Stimulated activated CD4-positive, alpha-beta T cell treated with anti-CD3 and anti-CD28 coated beads, Interleukin-12 subunit alpha, Interleukin-12 subunit beta, amount 100 ng/mL, for 48 hours (primary cell): ENCODE results near the gene GLYR1.

Experiments
- DNase-seq, 3 donors: peaks; one replicate each; pipeline ENCODE4 v3.0.0-alpha.2; 2020; ENCODE audit warnings: low read depth in 2 of 3, low spot score in 1 of 3

Gene GLYR1

DNA sequence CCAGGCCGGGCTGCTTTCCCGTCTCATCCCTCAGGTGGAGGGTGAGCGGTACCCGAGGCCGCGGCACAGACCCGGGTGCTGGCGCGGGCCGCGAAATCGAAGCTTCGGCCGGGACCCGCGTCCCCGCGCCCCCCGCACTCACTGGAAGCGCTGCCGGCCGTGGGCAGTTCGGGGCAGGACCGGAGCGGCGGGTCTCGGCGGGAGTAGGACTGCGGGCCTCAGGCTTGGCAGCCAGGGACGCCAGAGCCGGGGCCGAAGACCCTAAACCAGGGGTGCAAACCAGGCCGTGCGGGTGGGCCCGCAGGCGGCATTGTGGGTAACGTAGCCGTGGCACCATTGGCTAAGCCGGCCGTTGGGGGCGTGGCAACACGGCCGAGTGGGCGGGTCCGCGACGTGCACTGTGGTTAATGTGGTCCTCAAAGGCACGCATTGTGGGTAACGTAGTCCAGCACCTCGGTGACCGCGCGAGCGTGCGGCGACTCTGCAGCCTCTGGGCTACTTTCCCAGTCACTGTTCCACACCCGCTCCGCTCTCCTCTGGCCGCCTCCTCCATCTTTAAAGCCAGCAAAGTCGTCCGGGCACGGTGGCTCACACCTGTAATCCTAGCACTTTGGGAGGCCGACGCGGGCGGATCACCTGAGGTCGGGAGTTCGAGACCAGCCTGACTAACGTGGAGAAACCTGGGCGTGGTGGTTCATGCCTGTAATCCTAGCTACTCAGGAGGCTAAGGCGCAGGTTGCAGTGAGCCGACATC, 80.0 kb downstream of the GLYR1 start, which contains the start of gene ZNF500:
Gene ZNF500, minus strand, starts transcription at position 288 of the 754 bp plus-strand sequence. CDS start 1,184 bp downstream, outside the sequence.
- DNase-seq: peak; percentile 95 to 98 (median 96)

GRCh38 chr16:4765511-4766474, 81.3 kb downstream of the GLYR1 start:
- DNase-seq: no peak

- DNase-seq: no peak
Measured at GRCh38 chr16:4763791-4764190, 83.3 kb downstream of the GLYR1 start.

DNA sequence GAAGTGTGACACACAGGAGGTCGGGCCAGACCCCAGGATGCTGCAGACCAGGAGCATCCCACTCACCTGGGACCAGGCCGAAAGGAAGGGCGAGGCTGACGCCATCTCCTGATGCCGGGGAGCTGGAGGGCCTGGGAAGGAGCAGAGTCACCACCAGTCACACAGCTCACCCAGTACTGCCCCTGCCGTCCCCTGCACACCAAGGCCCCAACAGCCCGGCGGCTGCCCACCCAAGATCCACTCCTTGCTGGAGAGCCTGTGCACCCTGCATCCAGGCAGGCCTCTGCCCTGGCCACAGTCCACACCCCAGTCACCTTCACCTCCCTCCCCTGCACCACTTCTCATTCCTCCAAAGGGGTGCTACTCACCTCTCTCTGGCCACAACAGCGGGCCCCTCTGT, 84.9 kb downstream of the GLYR1 start:
- no peak for DNase-seq

DNA sequence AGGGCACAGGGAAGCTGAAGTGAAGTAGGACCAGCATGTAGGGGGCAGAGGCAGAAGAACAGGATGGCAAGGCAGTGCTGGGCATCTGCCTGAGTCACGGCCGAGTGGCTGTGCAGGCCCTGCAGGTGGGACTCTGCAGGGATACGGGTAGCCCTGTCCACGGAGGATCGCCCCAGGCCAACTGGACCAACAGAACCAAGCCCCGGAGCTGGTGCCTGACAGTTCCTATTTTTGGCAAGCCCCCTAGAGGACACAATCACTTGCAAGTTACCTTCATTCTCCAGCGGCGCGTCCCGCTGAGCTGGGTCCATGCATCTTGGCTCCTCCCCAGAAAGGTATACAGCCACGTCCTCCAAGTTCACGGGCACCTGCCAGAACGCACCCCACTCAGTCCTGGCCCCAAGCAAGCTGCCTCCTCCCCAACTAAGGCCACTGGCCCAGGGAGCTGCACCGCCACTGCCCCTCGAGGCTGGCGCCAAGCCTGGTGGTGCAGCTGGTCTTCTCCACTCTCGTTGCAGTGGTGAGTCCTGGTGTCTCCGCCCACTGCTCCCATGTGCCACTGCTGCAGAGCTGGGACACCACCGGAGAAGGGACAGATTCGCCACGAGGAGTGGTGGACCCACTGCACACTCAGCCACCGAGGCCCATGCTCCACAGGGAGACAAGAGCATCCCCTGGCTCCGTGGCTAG, 86.7 kb downstream of the GLYR1 start:
- no peak for DNase-seq

DNA sequence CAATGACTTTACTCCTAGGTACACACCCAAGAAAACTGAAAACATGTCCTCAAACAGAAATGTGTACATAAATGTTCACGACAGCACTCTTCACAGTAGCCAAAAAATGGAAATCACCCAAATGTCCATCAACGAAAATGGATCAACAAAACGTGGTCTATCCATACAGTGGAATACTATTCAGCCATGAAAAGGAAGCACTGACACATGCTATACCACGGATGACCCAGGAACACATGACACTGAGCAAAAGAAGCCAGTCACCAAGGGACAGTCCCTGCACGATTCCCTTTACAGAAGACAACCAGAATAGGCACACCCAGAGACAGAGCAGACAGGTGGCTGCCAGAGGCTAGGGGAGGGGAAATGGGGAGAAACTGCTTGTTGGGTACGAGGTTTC, 91.4 kb downstream of the GLYR1 start:
- no peak for DNase-seq

DNA sequence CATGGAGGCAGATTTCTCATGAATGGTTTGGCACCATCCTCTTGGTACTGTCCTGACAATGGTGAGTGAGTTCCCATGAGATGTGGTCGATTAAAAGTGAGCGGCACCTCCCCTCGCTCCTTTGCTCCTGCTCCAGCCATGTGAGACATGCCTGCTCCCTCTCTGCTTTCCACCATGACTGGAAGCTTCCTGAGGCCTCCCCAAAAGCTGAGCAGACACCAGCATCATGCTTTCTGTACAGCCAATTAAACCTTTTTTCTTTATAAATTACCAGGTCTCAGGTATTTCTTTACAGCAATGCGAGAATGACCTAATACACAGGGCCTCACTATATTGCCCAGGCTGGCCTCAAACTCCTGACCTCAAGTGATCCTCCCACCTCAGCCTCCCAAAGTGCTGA, 92.2 kb downstream of the GLYR1 start:
- DNase-seq: no peak

DNA sequence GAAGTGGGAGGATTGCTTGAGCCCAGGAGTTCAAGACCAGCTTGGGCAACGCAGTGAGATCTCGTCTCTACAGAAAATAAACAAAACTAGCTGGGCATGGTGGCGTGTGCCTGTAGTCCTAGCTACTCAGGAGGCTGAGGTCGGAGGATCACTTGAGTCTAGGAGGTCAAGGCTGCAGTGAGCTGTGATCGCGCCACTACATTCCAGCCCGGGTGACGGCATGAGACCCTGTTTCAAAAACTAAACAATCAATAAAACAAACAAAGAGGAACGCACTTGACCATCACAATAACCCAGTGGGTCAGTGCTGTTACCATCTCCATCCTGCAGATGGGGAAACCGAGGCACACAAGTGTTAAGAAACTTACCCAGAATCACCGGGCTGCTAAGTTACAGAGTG, 93.9 kb downstream of the GLYR1 start:
- DNase-seq: no peak
